ACHN (cell line): ENCODE data around the gene FXYD6.

Source experiments
- DNase-seq: peaks from one replicate; pipeline ENCODE4 v3.0.0-alpha.2; 2015
- in situ Hi-C: cut with HindIII; loops from 2 replicates; pipeline ENCODE4 v1.10.0; 2017; ENCODE audit warnings: low sequenced_read_pairs, low pct_ligation_motif_present, low pct_unique_long_range_greater_than_20kb

Gene FXYD6

GRCh38 chr11:117825538-117826189 is 50.8 kb downstream of the FXYD6 start:
- no peak for DNase-seq
- in situ Hi-C loops = no loop called here

GRCh38 chr11:117824571-117825537 is 51.6 kb downstream of the FXYD6 start, which contains the start of gene FXYD2:
Gene FXYD2, minus strand, starts transcription at chr11:117824744. Its CDS starts 66 bp downstream, at chr11:117824678.
- in situ Hi-C loops = loop anchor here (25.0 kb wide), 1 partner anchor 388 kb away; no protein-coding TSS in a partner anchor

DNA sequence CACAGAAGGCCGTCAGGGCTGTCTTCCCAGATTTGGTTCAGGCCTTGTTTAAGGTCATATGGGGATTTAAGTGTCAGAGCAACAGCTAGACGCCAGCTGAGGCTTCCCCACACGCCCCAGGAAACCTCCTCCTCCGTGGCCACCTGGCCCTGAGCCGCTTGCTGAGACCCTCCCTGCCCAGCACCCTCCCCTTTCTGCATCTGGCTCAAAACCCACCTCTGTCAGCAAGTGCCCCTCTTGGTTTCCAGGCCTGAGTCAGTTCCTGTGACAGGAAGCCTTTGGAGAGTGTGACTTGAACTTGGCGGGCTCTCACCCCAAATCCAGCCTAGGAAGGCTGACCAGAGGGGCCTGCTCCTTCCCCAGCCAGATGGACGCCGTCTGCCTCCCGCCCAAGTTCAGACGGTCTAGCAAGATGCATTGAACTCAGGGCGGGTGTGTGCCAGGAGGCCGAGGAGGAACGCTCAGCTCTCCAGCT is 52.5 kb downstream of the FXYD6 start:
- in situ Hi-C loops = loop anchor here (25.0 kb wide), 1 partner anchor 387 kb away; no protein-coding TSS in a partner anchor
- no peak for DNase-seq

More at GRCh38 chr11:117824571-117825537, 51.6 kb downstream of the FXYD6 start, which contains the start of gene FXYD2:
- DNase-seq = peak; percentile 76

- in situ Hi-C loops = loop anchor here (25.0 kb wide), 1 partner anchor 386 kb away; no protein-coding TSS in a partner anchor
- DNase-seq = peak; percentile 60
Measured at GRCh38 chr11:117823294-117823945, 53.0 kb downstream of the FXYD6 start.

- in situ Hi-C loops = loop anchor here (25.0 kb wide), 1 partner anchor 385 kb away; no protein-coding TSS in a partner anchor
- DNase-seq = peak; percentile 79
Measured at GRCh38 chr11:117822074-117823033, 54.1 kb downstream of the FXYD6 start.

DNA sequence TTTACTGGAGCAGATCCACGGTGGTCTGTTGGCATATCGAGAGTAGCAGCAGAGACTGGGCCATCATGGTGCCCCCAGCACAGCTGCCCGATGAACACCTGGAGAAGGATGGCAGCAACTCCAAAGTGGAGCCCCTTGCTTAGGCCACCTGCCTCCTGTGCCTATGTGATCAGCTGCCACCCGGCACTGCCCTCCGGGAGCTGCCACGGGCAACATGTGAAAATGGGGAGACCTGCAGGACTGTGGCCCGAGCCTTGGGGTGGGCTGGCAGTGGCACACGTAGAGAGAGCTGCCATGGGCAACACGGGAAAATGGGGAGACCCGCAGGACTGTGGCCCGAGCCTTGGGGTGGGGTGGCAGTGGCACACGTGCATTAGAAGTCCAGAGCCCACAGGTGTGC is 55.0 kb downstream of the FXYD6 start:
- no peak for DNase-seq
- in situ Hi-C loops = loop anchor here (25.0 kb wide), 1 partner anchor 384 kb away; no protein-coding TSS in a partner anchor

DNA sequence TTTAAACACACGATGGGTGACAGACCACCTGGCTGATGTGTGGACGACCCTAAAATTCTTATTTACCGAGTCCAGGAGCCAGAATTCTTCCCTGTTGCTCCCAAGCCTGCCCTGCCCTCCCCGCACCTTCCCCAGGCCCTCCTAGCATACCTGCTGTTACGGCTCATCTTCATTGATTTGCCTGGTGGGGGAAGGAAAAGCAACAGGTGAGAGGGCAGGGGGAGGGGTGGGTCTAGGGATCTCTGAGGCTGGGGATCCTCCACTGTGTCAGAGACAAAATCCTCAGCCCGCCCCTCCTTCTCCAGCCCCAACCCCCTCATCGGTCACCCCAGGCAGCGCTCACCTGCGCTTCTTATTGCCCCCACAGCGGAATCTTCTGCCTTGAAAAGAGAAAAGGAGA is 55.9 kb downstream of the FXYD6 start:
- in situ Hi-C loops = loop anchor here (25.0 kb wide), 1 partner anchor 383 kb away; no protein-coding TSS in a partner anchor
- DNase-seq = no peak

GRCh38 chr11:117820071-117820470 is 56.4 kb downstream of the FXYD6 start:
- in situ Hi-C loops = loop anchor here (25.0 kb wide), 1 partner anchor 383 kb away; no protein-coding TSS in a partner anchor
- DNase-seq = no peak

DNA sequence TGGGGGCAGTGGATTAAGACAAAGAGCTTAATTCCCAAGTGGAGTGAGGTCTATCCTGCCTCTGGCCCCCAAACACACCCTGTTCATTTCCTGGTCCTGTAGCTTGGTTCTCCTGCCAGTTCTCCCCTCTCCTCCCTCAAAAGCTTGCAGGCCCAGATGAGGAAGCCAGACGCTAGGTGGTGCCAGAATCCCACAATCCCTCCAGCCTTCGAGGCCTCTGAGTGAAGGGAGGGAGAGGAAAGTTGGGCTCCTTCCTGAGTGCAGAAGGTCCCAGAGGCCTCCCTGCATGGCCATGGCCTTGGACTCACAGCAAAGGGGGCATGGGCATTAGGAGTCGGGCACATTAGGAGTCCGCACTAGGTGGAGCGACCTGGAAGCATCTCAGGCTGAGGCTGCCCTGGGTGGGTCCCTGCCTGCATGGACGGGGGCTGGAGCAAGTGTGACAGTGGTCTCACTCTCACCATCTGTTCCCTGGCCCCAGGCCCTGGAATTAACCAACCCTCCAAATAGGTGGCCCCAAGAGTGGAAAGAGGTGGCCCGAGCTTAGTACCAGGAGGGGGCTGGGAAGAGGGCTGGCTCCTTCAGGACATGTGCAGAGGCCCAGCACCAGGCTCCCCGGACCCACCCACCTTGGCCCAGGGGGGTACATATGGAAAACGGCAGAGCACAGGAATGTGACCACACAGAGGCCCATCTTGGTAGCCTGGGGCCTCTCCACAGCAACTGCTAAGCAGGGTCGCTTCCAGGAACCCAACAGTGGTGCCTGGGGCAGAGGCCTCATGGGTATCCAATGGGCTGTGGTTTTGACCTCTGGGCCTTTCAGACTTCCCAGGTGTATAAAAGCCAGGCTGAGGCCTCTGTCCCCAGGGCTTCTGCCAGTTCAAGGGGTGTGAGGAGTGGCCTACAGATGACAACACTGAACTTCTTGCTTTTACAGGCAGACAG is 57.1 kb downstream of the FXYD6 start:
- in situ Hi-C loops = loop anchor here (25.0 kb wide), 1 partner anchor 382 kb away; no protein-coding TSS in a partner anchor

DNA sequence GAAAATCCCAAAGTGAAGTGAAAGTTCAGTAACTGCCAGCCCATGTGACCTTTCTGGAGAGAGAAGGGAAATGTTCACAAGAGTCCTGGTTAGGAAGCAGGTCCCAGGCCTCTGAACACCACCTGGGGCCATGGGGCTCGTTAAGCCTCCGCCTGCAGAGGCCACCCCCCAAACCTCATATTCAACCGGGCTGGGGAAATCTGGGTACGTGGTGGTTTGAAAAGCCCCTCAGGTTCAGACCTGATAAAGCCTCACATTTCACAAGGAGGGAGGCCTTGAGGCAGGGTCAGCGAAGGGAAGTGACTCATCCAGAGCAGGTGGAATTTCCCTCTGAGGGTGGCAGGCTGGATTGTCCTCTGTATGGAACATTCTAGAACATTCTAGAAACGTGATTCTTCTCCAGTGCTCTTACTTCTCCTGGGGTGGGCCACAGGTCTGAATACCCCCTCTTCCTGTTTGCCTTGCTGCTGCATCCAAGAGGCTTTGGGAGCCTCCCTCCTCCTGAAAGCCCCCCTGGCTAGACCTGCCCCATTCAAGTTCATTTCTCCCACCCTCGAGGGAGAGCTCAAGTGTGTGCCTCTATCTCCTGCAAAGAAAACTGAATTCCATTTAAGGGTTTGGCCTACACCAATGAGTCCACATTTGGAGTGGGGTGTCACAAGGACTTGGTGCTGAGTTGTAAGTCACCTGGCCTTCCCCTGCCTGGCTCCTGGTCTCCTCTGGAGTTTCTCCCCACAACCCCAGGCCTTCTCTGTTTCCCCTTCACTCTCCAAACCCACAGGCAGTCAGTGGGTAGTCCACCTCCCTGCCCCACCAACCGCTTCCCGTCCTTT is 58.2 kb downstream of the FXYD6 start:
- DNase-seq = peak; percentile 66
- in situ Hi-C loops = loop anchor here (25.0 kb wide), 1 partner anchor 381 kb away; no protein-coding TSS in a partner anchor

More for the DNA sequence above, 57.1 kb downstream of the FXYD6 start:
- peak; percentile 82 for DNase-seq

DNA sequence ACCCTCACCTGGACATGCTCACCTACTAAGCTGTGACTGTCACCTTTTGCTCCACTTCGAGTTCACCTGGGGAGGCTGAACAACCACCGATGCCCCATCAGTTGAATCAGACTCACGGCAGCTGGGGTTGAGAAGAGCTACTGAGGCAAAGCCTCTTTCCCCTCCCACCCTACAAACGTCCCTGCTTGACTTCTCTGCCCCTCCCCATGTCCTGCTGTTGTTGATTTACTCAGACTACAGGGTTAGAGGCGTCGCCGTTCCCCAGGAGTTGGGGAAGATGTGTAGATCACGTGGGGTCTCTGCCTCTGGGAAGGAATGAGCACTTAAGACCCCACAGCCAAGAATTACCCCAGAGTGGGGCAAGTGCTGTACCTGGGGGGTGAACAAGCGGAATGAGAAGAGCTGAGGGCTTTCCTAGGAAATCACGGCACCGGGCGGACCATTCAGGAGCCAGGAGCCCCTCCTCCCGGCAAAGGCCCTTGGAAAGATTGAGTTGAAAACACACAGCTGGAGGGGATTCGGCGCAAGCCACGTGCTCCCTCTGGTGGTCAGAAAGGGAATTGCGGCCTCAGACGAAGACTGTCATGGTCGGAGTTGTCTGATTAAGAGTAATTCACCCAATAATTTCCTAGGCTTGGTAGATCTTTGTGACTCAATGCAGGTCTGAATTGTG is 59.0 kb downstream of the FXYD6 start:
- in situ Hi-C loops = loop anchor here (25.0 kb wide), 1 partner anchor 380 kb away; no protein-coding TSS in a partner anchor
- peak; percentile 88 for DNase-seq

DNA sequence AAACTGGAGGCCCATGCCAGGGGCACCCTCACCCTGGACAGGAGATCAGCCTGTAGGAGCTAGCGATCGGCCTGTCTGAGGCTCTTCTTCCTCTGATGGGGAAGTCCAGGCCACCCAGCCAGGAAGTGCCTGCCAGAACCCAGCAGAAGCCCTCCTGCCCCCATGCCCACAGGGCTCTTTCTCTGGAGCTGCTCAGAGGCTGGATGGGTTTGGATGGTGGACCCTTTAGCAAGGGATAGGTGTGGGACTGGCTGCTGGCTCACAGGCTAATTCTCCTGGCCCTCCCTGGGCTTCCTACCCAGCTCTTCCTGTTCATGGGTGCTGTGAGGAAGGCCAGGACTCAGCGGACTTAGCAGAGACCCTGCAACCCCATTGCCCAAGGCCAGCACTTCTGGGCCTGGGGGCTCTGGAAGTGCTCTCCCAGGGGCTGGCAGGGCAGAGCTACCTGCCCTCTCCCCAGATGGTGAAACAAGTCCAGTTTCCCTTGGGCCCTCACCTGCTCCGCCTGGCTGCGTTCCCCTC is 59.6 kb downstream of the FXYD6 start:
- DNase-seq = peak; percentile 30

GRCh38 chr11:117816151-117816741 is 60.2 kb downstream of the FXYD6 start:
- in situ Hi-C loops = loop anchor here (25.0 kb wide), 1 partner anchor 379 kb away; no protein-coding TSS in a partner anchor
- DNase-seq = peak; percentile 39

More for the DNA sequence above, 59.6 kb downstream of the FXYD6 start:
- in situ Hi-C loops = loop anchor here (25.0 kb wide), 1 partner anchor 380 kb away; no protein-coding TSS in a partner anchor

- in situ Hi-C loops = loop anchor here (25.0 kb wide), 1 partner anchor 378 kb away; no protein-coding TSS in a partner anchor
- DNase-seq = peak; percentile 67
Measured at GRCh38 chr11:117815262-117815803, 61.1 kb downstream of the FXYD6 start.
